ENCODE results near the gene CHCHD1.
"Not testable (repeated sequence)": the region's sequence is repeated elsewhere in the genome, so short reads cannot be mapped to it uniquely, and the experiment has no call there.

The CHCHD1 gene

DNA sequence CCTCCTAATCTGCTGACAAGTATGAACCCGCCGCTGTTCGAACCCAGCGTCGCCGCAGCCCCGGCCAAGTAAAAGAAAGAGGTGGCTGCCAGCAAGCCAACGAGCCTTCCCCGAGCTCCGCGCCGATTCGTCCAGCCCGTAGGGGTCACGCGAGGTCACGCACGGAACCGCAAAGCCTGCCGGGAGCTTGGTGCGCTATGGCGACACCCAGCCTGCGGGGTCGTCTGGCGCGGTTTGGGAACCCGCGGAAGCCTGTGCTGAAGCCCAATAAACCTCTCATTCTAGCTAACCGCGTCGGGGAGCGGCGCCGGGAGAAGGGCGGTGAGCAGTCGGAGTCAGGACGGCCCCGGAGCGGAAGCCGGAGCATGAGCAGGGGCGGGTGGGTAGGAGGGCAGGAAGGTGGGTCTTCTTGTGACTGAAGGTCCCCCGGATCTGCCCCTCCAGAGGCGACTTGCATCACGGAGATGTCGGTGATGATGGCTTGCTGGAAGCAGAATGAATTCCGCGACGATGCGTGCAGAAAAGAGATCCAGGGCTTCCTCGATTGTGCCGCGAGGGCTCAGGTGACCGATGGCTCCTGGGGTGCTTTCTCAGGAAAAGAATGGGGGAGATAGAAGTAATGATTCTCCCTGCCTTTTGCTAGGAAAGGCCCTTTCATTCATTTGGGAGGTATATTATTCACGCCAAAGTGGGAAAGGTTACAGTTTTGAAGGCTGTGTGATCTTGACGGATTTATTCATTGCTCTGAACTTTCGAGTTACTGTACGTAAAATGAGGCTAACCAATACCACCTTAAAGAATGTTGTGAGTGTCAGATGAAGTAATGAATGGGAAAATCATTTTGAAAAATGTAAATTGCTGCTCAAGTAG lies at the start of gene CHCHD1:
Gene CHCHD1, plus strand, starts transcription at position 170 of the 870 bp plus-strand sequence. Its CDS starts 28 bp downstream, at position 198.
- Histone ChIP-seq H3K27me3 (ENCODE audit: insufficient read depth, low read length) (no peaks in the 10 kb centered on the region), H3K27ac (ENCODE audit: low read length) (peak within 1 kb of the TSS; percentile 80), H3K9me3 (ENCODE audit: insufficient read depth, low read depth, low read length) (no peaks in the 10 kb centered on the region), H3K36me3 (ENCODE audit: insufficient read depth, low read depth, low read length) (peaks cover 29% of the 10 kb centered on the region), H3K9ac (ENCODE audit: low read depth, low read length) (peak within 1 kb of the TSS; percentile 96), H3K4me3 (ENCODE audit: low read length) (peak within 1 kb of the TSS; percentile 96), H3K4me1 (ENCODE audit: insufficient read depth, low read length) (peaks cover 13% of the 10 kb centered on the region)

DNA sequence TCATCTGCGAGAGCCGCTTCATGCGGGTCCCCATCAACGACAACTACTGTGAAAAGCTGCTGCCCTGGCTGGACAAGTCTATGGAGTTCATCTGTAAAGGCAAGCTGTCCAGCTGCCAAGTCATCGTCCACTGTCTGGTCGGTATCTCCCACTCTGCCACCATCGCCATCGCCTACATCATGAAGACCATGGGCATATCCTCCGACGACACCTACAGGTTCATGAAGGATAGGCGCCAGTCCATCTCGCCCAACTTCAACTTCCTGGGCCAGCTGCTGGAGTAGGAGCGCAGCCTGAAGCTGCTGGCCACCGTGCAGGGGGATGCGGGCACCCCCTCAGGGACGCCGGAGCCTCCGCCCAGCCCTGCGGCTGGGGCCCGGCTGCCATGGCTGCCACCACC lies 49.4 kb upstream of the CHCHD1 start:
- no peaks in the 10 kb centered on the region for H3K4me1 ChIP-seq (ENCODE audit: insufficient read depth, low read length)
- H3K9ac ChIP-seq (ENCODE audit: low read depth, low read length), result no peak overlapping the region
- no peak overlapping the region for H3K27ac ChIP-seq (ENCODE audit: low read length)
- H3K9me3 ChIP-seq (ENCODE audit: insufficient read depth, low read depth, low read length), result no peaks in the 10 kb centered on the region
- peaks cover 6% of the 10 kb centered on the region for H3K36me3 ChIP-seq (ENCODE audit: insufficient read depth, low read depth, low read length)
- H3K4me3 ChIP-seq (ENCODE audit: low read length), result no peak overlapping the region
- H3K27me3 ChIP-seq (ENCODE audit: insufficient read depth, low read length), result no peaks in the 10 kb centered on the region

DNA sequence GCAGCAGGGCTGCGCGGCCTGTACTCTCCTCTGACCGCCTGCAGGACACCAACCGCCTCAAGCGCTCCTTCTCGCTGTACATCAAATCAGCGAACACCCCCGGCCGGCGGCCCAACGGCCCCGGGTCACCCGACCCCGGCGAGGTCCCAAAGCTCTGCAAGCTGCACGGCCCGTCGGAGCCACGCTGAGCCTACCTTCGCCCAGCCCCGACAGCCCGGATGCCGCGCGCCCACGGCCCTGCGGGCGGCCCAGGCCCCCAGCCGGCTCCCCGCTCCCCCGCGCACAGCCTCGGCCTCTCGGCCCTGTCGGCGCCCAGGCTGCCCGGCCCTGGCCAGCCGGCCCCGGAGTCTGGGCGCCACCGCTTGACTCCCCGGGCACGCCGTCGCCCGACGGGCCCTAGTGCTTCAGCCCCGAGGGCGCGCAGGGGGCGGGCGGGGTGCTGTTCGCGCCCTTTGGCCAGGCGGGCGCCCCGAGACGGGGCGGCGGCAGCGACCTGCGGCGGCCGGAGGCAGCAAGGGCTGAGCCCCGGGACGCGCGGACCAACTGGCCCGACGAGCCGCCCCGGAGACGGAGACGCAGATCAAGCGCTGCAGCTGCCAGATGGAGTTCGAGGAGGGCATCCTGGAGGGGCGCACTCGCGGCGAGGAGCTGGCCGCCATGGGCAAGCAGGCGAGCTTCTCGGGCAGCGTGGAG lies 48.8 kb upstream of the CHCHD1 start:
- no peaks in the 10 kb centered on the region for H3K9me3 ChIP-seq (ENCODE audit: insufficient read depth, low read depth, low read length)
- H3K36me3 ChIP-seq (ENCODE audit: insufficient read depth, low read depth, low read length), result peaks cover 6% of the 10 kb centered on the region; the same call in 1 of the 2 replicates
- H3K4me3 ChIP-seq (ENCODE audit: low read length), result no peak overlapping the region
- H3K27ac ChIP-seq (ENCODE audit: low read length), result no peak overlapping the region
- H3K4me1 ChIP-seq (ENCODE audit: insufficient read depth, low read length), result no peaks in the 10 kb centered on the region
- no peaks in the 10 kb centered on the region for H3K27me3 ChIP-seq (ENCODE audit: insufficient read depth, low read length)
- H3K9ac ChIP-seq (ENCODE audit: low read depth, low read length), result no peak overlapping the region

DNA sequence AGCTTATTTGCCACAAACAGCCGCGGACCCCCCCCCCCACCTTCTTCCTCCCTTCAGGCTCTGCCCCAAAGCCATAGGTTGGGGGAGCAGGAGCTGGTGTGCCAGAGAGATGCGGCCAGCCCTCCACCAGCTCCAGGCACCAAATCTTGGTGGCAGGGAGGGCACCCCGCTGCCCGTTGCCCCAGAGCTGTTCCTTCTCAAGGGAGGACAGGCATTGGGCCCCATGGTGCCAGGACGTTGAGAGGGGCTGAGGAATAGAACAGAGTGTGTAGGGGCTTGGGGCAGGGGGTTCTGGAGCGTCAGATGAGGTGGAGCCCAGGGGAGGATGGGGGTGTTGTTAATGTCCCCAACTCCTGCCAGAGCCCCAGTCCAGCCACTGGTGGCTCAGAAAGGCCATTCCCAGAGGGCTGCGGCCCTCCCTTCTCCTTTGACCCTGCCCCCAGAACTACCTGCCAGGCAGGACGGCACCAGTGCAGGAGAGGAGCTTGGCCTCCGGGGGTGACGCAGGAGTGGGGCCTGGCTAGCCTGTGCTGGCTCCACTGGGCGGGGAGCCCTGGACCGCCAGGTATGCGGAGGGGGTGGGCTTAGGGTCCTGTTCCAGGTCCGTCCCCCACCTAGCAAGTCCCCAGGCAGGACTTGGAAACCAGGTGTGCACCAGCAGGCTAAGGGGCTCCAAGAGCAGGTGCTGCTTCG lies 47.7 kb upstream of the CHCHD1 start:
- no peaks in the 10 kb centered on the region for H3K9me3 ChIP-seq (ENCODE audit: insufficient read depth, low read depth, low read length)
- no peak overlapping the region for H3K9ac ChIP-seq (ENCODE audit: low read depth, low read length)
- no peaks in the 10 kb centered on the region for H3K27me3 ChIP-seq (ENCODE audit: insufficient read depth, low read length)
- no peak overlapping the region for H3K4me3 ChIP-seq (ENCODE audit: low read length)
- peaks cover 6% of the 10 kb centered on the region; the same call in 1 of the 2 replicates for H3K36me3 ChIP-seq (ENCODE audit: insufficient read depth, low read depth, low read length)
- no peak overlapping the region for H3K27ac ChIP-seq (ENCODE audit: low read length)
- no peaks in the 10 kb centered on the region for H3K4me1 ChIP-seq (ENCODE audit: insufficient read depth, low read length)

DNA sequence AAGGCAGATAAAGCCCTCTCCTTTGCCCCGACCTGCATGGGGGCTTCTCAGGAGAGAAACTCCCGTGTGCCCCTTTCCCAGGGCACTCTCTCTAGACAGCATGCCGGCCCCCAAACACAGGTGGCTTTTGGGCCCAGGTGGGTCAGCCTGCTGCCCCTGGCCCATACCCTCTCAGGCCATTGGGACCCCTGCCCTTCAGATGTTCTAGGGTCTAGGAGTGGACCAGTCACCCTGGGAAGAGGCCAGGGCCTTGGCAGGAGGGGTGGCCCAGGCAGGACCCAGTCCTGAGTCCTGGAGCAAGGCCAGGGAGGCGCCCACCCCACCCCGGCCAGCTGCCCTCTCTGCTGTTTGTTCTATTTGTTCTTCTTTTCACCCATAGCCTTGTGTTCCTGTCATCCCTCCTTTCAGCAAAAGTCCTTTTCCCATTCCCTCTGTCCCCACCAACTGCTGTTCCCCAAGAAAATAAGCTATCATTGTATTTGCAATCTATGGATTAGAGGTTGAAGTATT lies 47.0 kb upstream of the CHCHD1 start:
- no peak overlapping the region for H3K9ac ChIP-seq (ENCODE audit: low read depth, low read length)
- H3K9me3 ChIP-seq (ENCODE audit: insufficient read depth, low read depth, low read length), result no peaks in the 10 kb centered on the region
- H3K27me3 ChIP-seq (ENCODE audit: insufficient read depth, low read length), result no peaks in the 10 kb centered on the region
- no peak overlapping the region for H3K4me3 ChIP-seq (ENCODE audit: low read length)
- no peaks in the 10 kb centered on the region for H3K4me1 ChIP-seq (ENCODE audit: insufficient read depth, low read length)
- peaks cover 6% of the 10 kb centered on the region; the same call in 1 of the 2 replicates for H3K36me3 ChIP-seq (ENCODE audit: insufficient read depth, low read depth, low read length)
- H3K27ac ChIP-seq (ENCODE audit: low read length), result no peak overlapping the region

DNA sequence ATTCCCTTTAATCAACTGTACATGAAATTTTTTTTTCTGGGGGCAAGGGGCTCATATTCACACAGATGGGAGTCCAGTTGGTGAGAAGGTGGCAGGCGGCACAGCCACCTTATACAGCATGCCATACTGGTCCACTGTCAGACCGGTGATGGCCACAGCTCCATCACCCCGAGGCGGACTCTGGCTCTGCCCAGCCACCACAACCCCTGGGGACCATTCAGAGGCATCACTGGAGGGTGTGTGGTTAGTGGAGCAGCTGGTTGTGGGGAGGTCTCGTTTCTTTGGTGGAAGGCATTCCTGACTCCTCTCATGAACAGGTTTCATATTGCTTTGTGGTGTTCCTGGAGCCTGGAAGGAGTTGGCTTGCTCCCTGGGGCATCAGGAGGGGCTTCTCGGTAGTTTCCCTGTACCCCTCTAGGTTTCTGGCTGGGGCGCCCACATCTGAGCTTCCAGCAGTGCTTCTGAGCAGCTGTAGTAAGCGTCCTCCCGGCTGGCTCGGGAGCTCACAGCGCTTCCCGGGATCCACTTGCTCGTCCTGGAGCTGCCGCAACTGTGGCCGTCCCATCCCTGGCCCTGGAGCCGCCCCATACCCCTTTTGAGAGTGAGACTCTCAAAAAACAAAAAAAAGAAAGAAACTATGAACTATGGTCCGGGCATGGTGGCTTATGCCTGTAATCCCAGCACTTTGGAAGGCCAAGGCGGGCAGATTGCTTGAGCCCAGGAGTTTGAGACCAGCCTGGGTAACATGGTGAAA lies 41.2 kb upstream of the CHCHD1 start:
- H3K9ac ChIP-seq (ENCODE audit: low read depth, low read length); H3K9me3 ChIP-seq (ENCODE audit: insufficient read depth, low read depth, low read length); H3K4me3 ChIP-seq (ENCODE audit: low read length); H3K36me3 ChIP-seq (ENCODE audit: insufficient read depth, low read depth, low read length); H3K27ac ChIP-seq (ENCODE audit: low read length); H3K27me3 ChIP-seq (ENCODE audit: insufficient read depth, low read length): not testable (repeated sequence)
- H3K4me1 ChIP-seq (ENCODE audit: insufficient read depth, low read length), result peaks cover 16% of the 10 kb centered on the region; the same call in 1 of the 2 replicates

DNA sequence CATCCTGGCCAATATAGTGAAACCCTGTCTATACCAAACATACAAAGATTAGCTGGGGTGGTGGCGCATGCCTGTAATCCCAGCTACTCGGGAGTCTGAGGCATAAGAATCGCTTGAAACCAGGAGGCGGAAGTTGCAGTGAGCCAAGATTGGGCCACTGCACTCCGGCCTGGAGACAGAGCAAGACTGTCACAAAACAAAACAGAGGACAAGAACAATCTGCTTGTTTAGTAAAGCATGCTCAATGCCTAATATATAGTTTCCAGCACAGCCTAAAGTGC lies 39.5 kb upstream of the CHCHD1 start:
- H3K9ac ChIP-seq (ENCODE audit: low read depth, low read length), result peak overlapping the region; percentile 96; the same call in 1 of the 2 replicates
- no peaks in the 10 kb centered on the region for H3K27me3 ChIP-seq (ENCODE audit: insufficient read depth, low read length)
- H3K9me3 ChIP-seq (ENCODE audit: insufficient read depth, low read depth, low read length), result no peaks in the 10 kb centered on the region
- peak overlapping the region; percentile 74 for H3K27ac ChIP-seq (ENCODE audit: low read length)
- H3K36me3 ChIP-seq (ENCODE audit: insufficient read depth, low read depth, low read length), result peaks cover 13% of the 10 kb centered on the region
- H3K4me1 ChIP-seq (ENCODE audit: insufficient read depth, low read length), result peaks cover 16% of the 10 kb centered on the region; the same call in 1 of the 2 replicates
- peak overlapping the region; percentile 87; the same call in 1 of the 2 replicates for H3K4me3 ChIP-seq (ENCODE audit: low read length)

DNA sequence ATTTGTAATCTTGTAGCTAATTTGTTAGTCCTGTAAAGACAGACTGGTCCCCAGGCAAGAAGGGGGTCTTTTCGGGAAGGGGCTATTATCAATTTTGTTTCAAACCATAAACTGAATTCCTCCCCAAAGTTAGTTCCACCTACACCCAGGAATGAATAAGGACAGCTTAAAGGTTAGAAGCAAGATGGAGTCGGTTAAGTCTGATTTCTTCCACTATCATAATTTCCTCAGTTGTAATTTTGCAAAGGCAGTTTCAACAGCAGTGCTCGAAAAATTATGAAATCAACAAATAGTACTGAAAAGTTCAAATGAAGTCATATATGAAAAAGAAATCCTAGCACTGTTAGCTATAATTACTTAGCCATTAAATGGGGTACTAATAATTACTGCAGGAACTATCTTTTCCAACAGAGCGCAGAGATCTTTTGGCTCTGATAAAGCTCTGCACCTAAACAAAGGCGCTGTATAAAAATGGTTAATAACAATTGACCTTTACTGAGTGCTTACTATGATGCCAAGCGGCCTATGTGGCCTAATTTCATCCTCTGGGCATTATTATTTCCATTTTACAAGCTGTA lies 38.4 kb upstream of the CHCHD1 start:
- Histone ChIP-seq H3K27me3 (ENCODE audit: insufficient read depth, low read length) (no peaks in the 10 kb centered on the region), H3K9me3 (ENCODE audit: insufficient read depth, low read depth, low read length) (no peaks in the 10 kb centered on the region), H3K9ac (ENCODE audit: low read depth, low read length) (peak overlapping the region; percentile 96), H3K4me1 (ENCODE audit: insufficient read depth, low read length) (peaks cover 16% of the 10 kb centered on the region; the same call in 1 of the 2 replicates), H3K36me3 (ENCODE audit: insufficient read depth, low read depth, low read length) (peaks cover 9% of the 10 kb centered on the region), H3K27ac (ENCODE audit: low read length) (peak overlapping the region; percentile 74), H3K4me3 (ENCODE audit: low read length) (peak overlapping the region; percentile 87)

DNA sequence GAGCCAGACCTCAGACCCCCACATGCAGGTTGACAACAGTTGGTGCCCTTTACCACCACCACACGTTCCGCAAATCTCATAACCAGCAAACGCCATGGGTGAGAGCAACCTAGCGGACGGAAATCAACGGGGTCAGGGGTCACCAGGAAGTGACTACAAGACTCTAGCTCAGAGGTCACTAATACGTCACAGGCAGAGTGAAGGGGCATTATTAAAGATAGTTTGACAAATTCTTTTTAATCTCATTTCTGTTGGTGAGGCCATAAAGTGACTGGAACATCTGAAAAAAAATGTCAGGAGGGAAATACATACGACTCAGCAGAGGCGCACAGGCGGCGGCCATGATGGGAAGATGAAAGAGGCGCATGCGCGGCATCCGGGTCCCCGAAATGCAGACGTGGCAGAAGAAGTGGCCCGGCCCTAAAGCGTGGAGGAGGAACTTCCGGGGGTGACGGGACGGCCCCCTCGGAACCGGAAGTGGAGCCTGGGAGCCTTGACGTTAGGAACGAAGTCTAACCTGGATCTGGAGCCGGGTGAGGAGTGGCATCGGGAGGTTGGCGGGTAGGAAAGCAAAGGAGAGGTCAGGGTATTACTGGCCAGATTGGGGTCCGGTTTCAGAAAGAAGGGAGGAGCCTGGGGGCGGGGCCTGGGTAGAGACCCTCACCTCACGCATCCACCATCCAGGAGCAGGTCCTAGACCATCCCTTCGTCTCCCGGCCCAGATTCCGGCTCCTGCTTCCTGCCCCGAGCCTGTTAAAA lies 37.8 kb upstream of the CHCHD1 start, which contains the start of gene SEC24C:
Gene SEC24C, plus strand, starts transcription at position 468 of the 759 bp plus-strand sequence. CDS start 2,461 bp downstream, outside the sequence.
- Histone ChIP-seq H3K9me3 (ENCODE audit: insufficient read depth, low read depth, low read length) (no peaks in the 10 kb centered on the region), H3K4me1 (ENCODE audit: insufficient read depth, low read length) (peaks cover 16% of the 10 kb centered on the region; the same call in 1 of the 2 replicates), H3K27ac (ENCODE audit: low read length) (peak within 1 kb of the TSS; percentile 74), H3K27me3 (ENCODE audit: insufficient read depth, low read length) (no peaks in the 10 kb centered on the region), H3K36me3 (ENCODE audit: insufficient read depth, low read depth, low read length) (peaks cover 13% of the 10 kb centered on the region), H3K4me3 (ENCODE audit: low read length) (peak within 1 kb of the TSS; percentile 87), H3K9ac (ENCODE audit: low read depth, low read length) (peak within 1 kb of the TSS; percentile 96)

DNA sequence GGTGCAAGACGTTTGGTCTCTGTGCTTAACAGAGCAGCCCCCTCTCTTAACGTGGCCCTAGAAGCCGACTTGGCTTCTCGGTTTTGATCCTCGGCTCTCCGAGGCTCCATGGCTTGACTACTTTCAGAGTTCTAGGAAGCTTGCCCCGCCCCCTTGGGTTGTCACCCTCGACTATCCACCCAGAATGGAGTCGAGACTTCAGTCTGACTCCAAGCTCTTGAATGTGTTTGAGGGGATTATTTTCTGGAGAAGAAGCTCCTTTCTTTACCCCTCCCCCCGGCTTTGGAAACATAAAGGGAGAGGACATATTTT lies 37.2 kb upstream of the CHCHD1 start:
- Histone ChIP-seq H3K9me3 (ENCODE audit: insufficient read depth, low read depth, low read length) (no peaks in the 10 kb centered on the region), H3K36me3 (ENCODE audit: insufficient read depth, low read depth, low read length) (peaks cover 17% of the 10 kb centered on the region), H3K27ac (ENCODE audit: low read length) (peak overlapping the region; percentile 51), H3K4me3 (ENCODE audit: low read length) (peak overlapping the region; percentile 87), H3K27me3 (ENCODE audit: insufficient read depth, low read length) (no peaks in the 10 kb centered on the region), H3K9ac (ENCODE audit: low read depth, low read length) (peak overlapping the region; percentile 96), H3K4me1 (ENCODE audit: insufficient read depth, low read length) (peaks cover 16% of the 10 kb centered on the region; the same call in 1 of the 2 replicates)

All from iPS-20b (cell line).